ENCODE results near the gene TEKTIP1. TPM values are rescaled to one million over a fixed set of nuclear protein-coding genes. Genes with fewer than 3 reads are reported as not detected.
A peak's percentile ranks its signal among the peaks of the same experiment; 100 is the strongest.

The TEKTIP1 gene
- polyA plus RNA-seq, 1 donor = 3.2 TPM

- Histone ChIP-seq H3K4me1 (ENCODE audit: control insufficient read depth, insufficient read depth, low read length) (no peaks in the 10 kb centered on the region), H3K27ac (ENCODE audit: low read length) (no peak overlapping the region), H3K36me3 (ENCODE audit: control insufficient read depth, insufficient read depth, low read length) (peaks cover 17% of the 10 kb centered on the region), H3K4me3 (ENCODE audit: low read length) (no peak overlapping the region), H3K9me3 (ENCODE audit: control insufficient read depth, low read depth, low read length) (peaks cover 7% of the 10 kb centered on the region), H3K27me3 (ENCODE audit: control insufficient read depth, insufficient read depth, low read length) (no peaks in the 10 kb centered on the region)
- no CpG with 5 or more reads among the region's 47 CpGs for WGBS (ENCODE audit: insufficient coverage, low lambda C conversion rate)
- DNase-seq = no peak
Measured at GRCh38 chr19:3543150-3544057, 4.4 kb downstream of the TEKTIP1 start.

DNA sequence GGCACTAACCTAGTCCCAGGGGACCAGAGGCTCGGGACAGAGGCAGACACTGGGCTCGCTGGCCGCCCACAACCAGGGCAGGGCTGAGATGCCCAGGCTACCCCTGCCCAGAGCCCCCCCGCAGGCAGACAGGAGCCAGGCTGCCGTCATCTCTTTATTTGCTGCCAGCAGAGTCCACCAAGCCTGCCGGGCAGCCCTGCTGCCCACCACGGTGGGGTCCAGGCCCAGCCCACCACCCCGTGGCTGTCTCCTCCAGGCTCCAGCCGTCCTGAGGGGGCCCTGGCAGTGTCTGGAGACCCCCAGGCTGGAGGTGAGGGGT is 5.0 kb downstream of the TEKTIP1 start:
- no peak overlapping the region for H3K27ac ChIP-seq (ENCODE audit: low read length)
- H3K4me3 ChIP-seq (ENCODE audit: low read length) = no peak overlapping the region
- H3K4me1 ChIP-seq (ENCODE audit: control insufficient read depth, insufficient read depth, low read length) = no peaks in the 10 kb centered on the region
- DNase-seq = no peak
- H3K27me3 ChIP-seq (ENCODE audit: control insufficient read depth, insufficient read depth, low read length) = no peaks in the 10 kb centered on the region
- H3K9me3 ChIP-seq (ENCODE audit: control insufficient read depth, low read depth, low read length) = peaks cover 7% of the 10 kb centered on the region
- no CpG with 5 or more reads among the region's 9 CpGs for WGBS (ENCODE audit: insufficient coverage, low lambda C conversion rate)
- H3K36me3 ChIP-seq (ENCODE audit: control insufficient read depth, insufficient read depth, low read length) = peaks cover 17% of the 10 kb centered on the region

DNA sequence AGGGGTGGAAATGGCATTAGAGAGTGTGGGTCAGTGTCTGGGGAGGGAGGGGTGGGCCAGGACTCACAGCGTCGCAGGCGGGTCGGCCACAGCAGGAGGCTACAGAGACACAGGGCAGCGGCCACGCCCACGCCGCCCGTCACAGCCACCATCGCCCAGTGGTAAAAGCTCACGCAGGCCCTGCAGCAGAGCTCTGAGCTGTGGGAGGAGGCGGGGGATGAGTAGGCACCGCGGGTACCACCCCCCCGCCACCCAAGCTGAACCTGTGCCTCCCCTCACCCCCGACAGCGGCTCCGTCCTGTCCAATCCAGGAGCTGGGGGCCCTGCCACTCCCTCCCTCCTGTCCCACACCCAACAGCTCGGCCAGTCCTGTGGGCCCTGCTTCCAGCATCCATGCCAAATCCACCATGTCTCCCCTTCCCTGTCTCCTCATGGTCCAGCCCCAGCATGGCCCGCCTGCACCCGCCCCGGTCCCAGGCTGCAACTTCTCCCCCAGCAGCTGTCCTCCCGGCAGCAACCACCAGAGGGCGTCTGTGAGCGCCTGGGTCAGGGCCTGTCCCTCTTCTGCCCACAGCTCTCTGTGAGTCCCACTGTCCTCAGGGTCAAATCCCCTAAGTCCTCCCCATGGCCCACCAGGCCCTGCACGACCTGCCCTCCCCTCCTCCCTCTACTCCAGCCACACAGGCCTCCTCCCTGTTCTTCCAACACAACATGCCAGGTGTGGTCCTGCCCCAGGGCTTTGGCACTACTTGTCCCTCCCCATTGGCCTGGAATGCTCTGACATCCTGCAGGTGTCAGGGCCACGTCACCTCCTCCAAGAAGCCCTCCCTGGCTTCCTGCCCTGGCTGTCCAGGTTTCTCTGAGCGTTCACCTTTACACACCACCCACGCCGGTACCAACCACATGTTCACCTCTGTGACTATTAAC is 6.0 kb downstream of the TEKTIP1 start:
- H3K4me1 ChIP-seq (ENCODE audit: control insufficient read depth, insufficient read depth, low read length) = no peaks in the 10 kb centered on the region
- DNase-seq = peak in 1 of 2 donors; percentile 26
- peaks cover 2% of the 10 kb centered on the region for H3K9me3 ChIP-seq (ENCODE audit: control insufficient read depth, low read depth, low read length)
- H3K27me3 ChIP-seq (ENCODE audit: control insufficient read depth, insufficient read depth, low read length) = no peaks in the 10 kb centered on the region
- no CpG with 5 or more reads among the region's 30 CpGs for WGBS (ENCODE audit: insufficient coverage, low lambda C conversion rate)
- H3K4me3 ChIP-seq (ENCODE audit: low read length) = no peak overlapping the region
- peaks cover 11% of the 10 kb centered on the region for H3K36me3 ChIP-seq (ENCODE audit: control insufficient read depth, insufficient read depth, low read length)
- H3K27ac ChIP-seq (ENCODE audit: low read length) = no peak overlapping the region

- no peak for DNase-seq
- Histone ChIP-seq H3K4me1 (ENCODE audit: control insufficient read depth, insufficient read depth, low read length) (no peaks in the 10 kb centered on the region), H3K36me3 (ENCODE audit: control insufficient read depth, insufficient read depth, low read length) (peaks cover 11% of the 10 kb centered on the region), H3K9me3 (ENCODE audit: control insufficient read depth, low read depth, low read length) (peaks cover 2% of the 10 kb centered on the region), H3K27ac (ENCODE audit: low read length) (no peak overlapping the region), H3K4me3 (ENCODE audit: low read length) (no peak overlapping the region), H3K27me3 (ENCODE audit: control insufficient read depth, insufficient read depth, low read length) (no peaks in the 10 kb centered on the region)
- WGBS (ENCODE audit: insufficient coverage, low lambda C conversion rate) = 83% methylated on average over 2 of the region's 10 CpGs
Measured at GRCh38 chr19:3545669-3546034, 6.7 kb downstream of the TEKTIP1 start.

DNA sequence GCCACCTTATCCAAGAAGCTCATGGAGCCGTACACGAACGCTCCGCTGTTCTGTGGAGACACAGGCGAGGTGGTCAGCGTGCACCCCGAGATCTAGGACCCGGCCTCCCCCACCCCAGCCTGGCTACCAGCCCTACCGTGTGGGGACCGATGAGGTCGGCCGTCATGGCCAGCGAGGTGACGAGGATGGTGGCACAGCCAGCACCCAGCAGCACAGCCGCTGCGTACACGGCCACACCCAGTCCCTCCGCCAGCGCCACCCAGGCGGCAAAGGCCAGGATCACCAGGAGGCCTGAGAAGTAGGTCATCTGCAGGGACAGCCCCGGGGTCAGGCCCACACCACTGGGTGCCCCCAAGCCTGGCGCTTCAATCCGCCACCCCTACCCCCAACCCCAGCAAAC is 7.1 kb downstream of the TEKTIP1 start:
- no peak overlapping the region for H3K27ac ChIP-seq (ENCODE audit: low read length)
- no peaks in the 10 kb centered on the region for H3K4me1 ChIP-seq (ENCODE audit: control insufficient read depth, insufficient read depth, low read length)
- DNase-seq = no peak
- no peak overlapping the region for H3K4me3 ChIP-seq (ENCODE audit: low read length)
- peaks cover 2% of the 10 kb centered on the region for H3K9me3 ChIP-seq (ENCODE audit: control insufficient read depth, low read depth, low read length)
- H3K27me3 ChIP-seq (ENCODE audit: control insufficient read depth, insufficient read depth, low read length) = no peaks in the 10 kb centered on the region
- H3K36me3 ChIP-seq (ENCODE audit: control insufficient read depth, insufficient read depth, low read length) = peaks cover 11% of the 10 kb centered on the region
- WGBS (ENCODE audit: insufficient coverage, low lambda C conversion rate) = no CpG with 5 or more reads among the region's 23 CpGs

DNA sequence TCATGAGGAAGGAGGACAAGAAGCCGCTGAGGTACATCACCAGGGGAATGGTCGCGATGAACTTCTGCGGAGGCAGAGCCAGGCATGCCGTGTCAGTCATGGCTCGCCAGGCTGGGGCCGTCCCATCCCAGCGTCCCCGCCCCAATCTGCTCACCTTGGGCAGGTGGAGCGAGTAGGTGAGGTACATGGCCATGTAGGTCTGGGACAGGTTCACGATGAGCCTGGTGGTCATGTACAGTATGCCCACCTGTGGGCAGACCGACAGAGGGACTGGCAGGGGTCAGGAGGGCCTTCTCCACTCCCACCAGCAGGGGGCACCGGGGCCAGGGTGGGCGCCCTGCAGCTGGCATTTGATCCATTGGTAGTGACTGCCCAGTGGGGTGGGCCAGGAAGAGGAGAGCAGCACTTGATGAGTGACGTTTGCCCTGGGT is 8.3 kb downstream of the TEKTIP1 start:
- Histone ChIP-seq H3K27me3 (ENCODE audit: control insufficient read depth, insufficient read depth, low read length) (no peaks in the 10 kb centered on the region), H3K27ac (ENCODE audit: low read length) (no peak overlapping the region), H3K36me3 (ENCODE audit: control insufficient read depth, insufficient read depth, low read length) (peaks cover 8% of the 10 kb centered on the region), H3K9me3 (ENCODE audit: control insufficient read depth, low read depth, low read length) (peaks cover 2% of the 10 kb centered on the region), H3K4me1 (ENCODE audit: control insufficient read depth, insufficient read depth, low read length) (no peaks in the 10 kb centered on the region), H3K4me3 (ENCODE audit: low read length) (no peak overlapping the region)
- no CpG with 5 or more reads among the region's 15 CpGs for WGBS (ENCODE audit: insufficient coverage, low lambda C conversion rate)
- no peak for DNase-seq

DNA sequence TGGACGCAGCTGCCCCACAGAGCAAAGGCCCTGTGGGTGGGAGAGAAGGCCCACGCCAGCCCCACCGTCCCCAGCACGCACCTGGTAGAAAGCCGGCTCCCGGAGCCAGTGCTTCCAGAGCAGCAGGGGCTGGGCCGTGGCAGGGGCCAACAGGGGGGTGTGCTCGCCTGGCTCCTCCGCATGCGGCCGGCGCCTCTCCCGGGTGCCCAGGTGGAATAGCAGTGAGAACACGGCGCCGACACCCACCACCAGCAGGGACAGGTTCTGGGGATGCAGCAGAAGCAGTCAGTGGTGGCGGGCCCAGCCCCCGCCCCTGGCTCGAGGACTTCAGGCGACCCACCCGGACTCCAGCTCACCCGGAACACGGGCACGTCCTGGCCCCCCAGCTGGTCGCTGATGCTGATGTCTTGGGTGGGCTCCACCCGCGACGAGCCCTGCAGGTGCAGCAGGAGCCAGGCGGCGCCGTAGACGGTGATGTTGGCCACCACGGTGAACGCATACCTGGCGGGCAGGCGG is 8.9 kb downstream of the TEKTIP1 start:
- Histone ChIP-seq H3K9me3 (ENCODE audit: control insufficient read depth, low read depth, low read length) (peaks cover 2% of the 10 kb centered on the region), H3K27ac (ENCODE audit: low read length) (no peak overlapping the region), H3K27me3 (ENCODE audit: control insufficient read depth, insufficient read depth, low read length) (no peaks in the 10 kb centered on the region), H3K4me3 (ENCODE audit: low read length) (no peak overlapping the region), H3K4me1 (ENCODE audit: control insufficient read depth, insufficient read depth, low read length) (no peaks in the 10 kb centered on the region), H3K36me3 (ENCODE audit: control insufficient read depth, insufficient read depth, low read length) (peaks cover 8% of the 10 kb centered on the region)
- no peak for DNase-seq
- no CpG with 5 or more reads among the region's 36 CpGs for WGBS (ENCODE audit: insufficient coverage, low lambda C conversion rate)

- H3K4me3 ChIP-seq (ENCODE audit: low read length) = no peak overlapping the region
- no peak for DNase-seq
- peaks cover 8% of the 10 kb centered on the region for H3K36me3 ChIP-seq (ENCODE audit: control insufficient read depth, insufficient read depth, low read length)
- no peak overlapping the region for H3K27ac ChIP-seq (ENCODE audit: low read length)
- WGBS (ENCODE audit: insufficient coverage, low lambda C conversion rate) = no CpG with 5 or more reads among the region's 14 CpGs
- no peaks in the 10 kb centered on the region for H3K27me3 ChIP-seq (ENCODE audit: control insufficient read depth, insufficient read depth, low read length)
- H3K4me1 ChIP-seq (ENCODE audit: control insufficient read depth, insufficient read depth, low read length) = no peaks in the 10 kb centered on the region
- peaks cover 2% of the 10 kb centered on the region for H3K9me3 ChIP-seq (ENCODE audit: control insufficient read depth, low read depth, low read length)
Measured at GRCh38 chr19:3548606-3549005, 9.6 kb downstream of the TEKTIP1 start.

GRCh38 chr19:3549816-3550215 is 10.8 kb downstream of the TEKTIP1 start:
- Histone ChIP-seq H3K27me3 (ENCODE audit: control insufficient read depth, insufficient read depth, low read length) (no peaks in the 10 kb centered on the region), H3K4me3 (ENCODE audit: low read length) (no peak overlapping the region), H3K4me1 (ENCODE audit: control insufficient read depth, insufficient read depth, low read length) (no peaks in the 10 kb centered on the region), H3K36me3 (ENCODE audit: control insufficient read depth, insufficient read depth, low read length) (peaks cover 4% of the 10 kb centered on the region), H3K27ac (ENCODE audit: low read length) (no peak overlapping the region), H3K9me3 (ENCODE audit: control insufficient read depth, low read depth, low read length) (peaks cover 2% of the 10 kb centered on the region)
- WGBS (ENCODE audit: insufficient coverage, low lambda C conversion rate) = no CpG with 5 or more reads among the region's 10 CpGs
- DNase-seq = no peak

DNA sequence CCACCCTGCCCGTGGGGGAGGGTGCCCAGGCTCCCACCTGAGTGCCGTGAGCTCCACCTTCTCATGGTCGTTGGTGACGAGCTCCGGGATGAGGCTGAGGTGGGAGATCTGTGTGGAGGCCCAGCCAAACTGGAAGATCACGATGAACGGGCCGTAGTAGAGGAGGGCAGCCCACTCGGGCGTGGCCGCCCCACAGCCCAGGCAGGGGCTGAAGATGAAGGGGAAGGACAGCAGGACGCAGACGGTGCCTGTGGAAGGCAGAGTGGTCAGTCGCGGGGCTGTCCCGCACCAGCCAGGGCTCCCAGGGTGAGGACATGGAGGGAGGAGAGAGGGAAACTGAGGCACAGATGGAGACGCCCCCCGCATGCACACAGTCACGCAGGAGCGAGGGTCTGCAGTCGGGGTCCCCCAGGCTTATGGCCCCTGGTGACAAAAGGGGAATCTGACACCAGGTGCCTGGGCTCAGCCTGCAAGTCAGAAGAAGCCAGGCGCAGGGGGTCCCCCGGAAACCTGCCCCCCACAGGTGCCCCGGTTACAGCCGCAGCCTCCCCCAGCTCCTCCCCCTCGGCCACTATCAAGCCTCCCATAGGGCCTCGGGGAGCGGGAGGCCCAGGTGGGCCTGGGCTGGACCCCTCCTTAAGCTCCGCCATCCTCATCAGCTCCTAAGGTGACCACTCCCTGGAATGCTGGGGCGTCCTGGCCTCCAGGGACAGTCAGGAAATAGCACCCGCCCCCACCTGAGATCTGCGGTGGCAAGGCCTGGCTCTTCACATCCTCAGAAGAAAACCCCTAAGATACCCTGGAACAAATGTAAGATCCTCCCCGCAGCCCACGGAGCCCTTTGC is 12.2 kb downstream of the TEKTIP1 start:
- Histone ChIP-seq H3K27ac (ENCODE audit: low read length) (no peak overlapping the region), H3K9me3 (ENCODE audit: control insufficient read depth, low read depth, low read length) (peaks cover 2% of the 10 kb centered on the region), H3K4me3 (ENCODE audit: low read length) (no peak overlapping the region), H3K4me1 (ENCODE audit: control insufficient read depth, insufficient read depth, low read length) (no peaks in the 10 kb centered on the region), H3K27me3 (ENCODE audit: control insufficient read depth, insufficient read depth, low read length) (no peaks in the 10 kb centered on the region), H3K36me3 (ENCODE audit: control insufficient read depth, insufficient read depth, low read length) (peaks cover 4% of the 10 kb centered on the region)
- DNase-seq = no peak
- no CpG with 5 or more reads among the region's 34 CpGs for WGBS (ENCODE audit: insufficient coverage, low lambda C conversion rate)
